ENCODE results near the gene CACNG4. TPM values are rescaled to one million over a fixed set of nuclear protein-coding genes. Genes with fewer than 3 reads are reported as not detected.

The CACNG4 gene
- total and polyA plus RNA-seq, 2 of the 4 experiments (the other 2 are of a cell fraction) = under 0.01 to 0.53 TPM

DNA sequence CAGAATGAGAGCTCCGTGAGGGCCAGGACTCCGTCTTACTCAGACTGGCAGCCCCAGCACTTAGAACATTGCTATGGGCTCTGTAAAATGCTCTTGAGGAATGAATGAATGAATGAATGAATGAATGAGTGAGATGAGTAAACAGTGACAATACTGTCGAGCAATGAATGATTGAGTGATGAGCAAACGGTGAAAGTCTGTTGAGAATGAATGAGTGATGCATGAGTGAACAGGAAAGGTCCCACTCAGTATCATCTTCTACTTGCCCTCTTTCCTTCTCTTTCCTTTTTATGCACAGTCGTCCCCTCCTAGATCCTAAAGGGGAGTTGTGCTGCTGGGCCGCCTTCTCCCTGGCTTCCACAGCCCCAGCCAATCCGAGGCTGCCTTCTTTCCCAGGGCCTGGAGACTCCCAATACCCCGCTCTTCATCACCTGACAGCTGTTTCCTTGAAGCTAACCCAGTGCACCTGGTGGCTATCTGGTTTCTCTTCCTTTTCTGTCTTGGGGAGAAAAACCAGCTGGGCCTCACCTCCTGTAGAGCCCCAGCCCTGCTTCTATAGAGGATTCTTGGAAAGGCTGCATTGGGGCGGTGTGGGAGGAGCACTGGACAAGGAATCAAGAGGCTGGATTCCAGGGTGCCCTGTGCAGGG is 47.1 kb downstream of the CACNG4 start:
- Histone ChIP-seq H2BK120ac (ENCODE audit: low read depth, low read length) (no peak overlapping the region), H4K5ac (ENCODE audit: low read depth, low read length) (no peak overlapping the region), H3K4me1 (ENCODE audit: control insufficient read depth, insufficient read depth, low read length) (no peaks in the 10 kb centered on the region), H3K9ac (ENCODE audit: low read depth, low read length) (no peak overlapping the region), H2BK5ac (ENCODE audit: low read depth, low read length, poor library complexity, severe bottlenecking) (no peak overlapping the region), H3K27ac (ENCODE audit: insufficient read depth, low read length) (no peak overlapping the region), H3K9me3 (ENCODE audit: control insufficient read depth, insufficient read depth, low read length) (peaks cover 5% of the 10 kb centered on the region; the same call in 1 of the 2 replicates), H3K23ac (ENCODE audit: low read depth, low read length) (no peak overlapping the region), H3K36me3 (ENCODE audit: control insufficient read depth, insufficient read depth, low read length) (no peaks in the 10 kb centered on the region), H3K4me2 (ENCODE audit: low read depth, low read length) (no peak overlapping the region), H2BK15ac (ENCODE audit: low read depth, low read length) (no peak overlapping the region), H3K79me1 (ENCODE audit: low read depth in 1 of 2, low read length in 2 of 2) (no peaks in the 10 kb centered on the region), H3K14ac (replicated peaks; ENCODE audit: low read depth, low read length) (no peak overlapping the region), H3K18ac (ENCODE audit: low read depth, low read length) (no peak overlapping the region), H2BK20ac (ENCODE audit: low read depth, low read length) (no peak overlapping the region), H4K91ac (ENCODE audit: insufficient read depth, low read depth, low read length) (no peak overlapping the region), H3K56ac (ENCODE audit: extremely low read depth, insufficient read depth, low read length) (no peak overlapping the region), H3K9me1 (ENCODE audit: insufficient read depth, low read length) (no peaks in the 10 kb centered on the region), H2AFZ (replicated peaks; ENCODE audit: low read length, poor library complexity) (no peak overlapping the region), H3K4me3 (ENCODE audit: insufficient read depth, low read depth, low read length) (no peak overlapping the region), H3K4ac (ENCODE audit: low read depth, low read length) (no peak overlapping the region), H3K27me3 (ENCODE audit: control insufficient read depth, insufficient read depth, low read length) (peaks cover 40% of the 10 kb centered on the region), H2AK5ac (ENCODE audit: low read depth, low read length) (no peak overlapping the region), H2AK9ac (replicated peaks; ENCODE audit: low read depth, low read length, poor library complexity) (no peak overlapping the region), H4K8ac (ENCODE audit: low read depth in 2 of 2, low read length in 2 of 2) (no peak overlapping the region), H4K20me1 (ENCODE audit: insufficient read depth, low read length) (no peaks in the 10 kb centered on the region)
- in situ Hi-C loops (cut with MboI; ENCODE audit: low sequenced_read_pairs) = no loop called here
- WGBS, 2 experiments (ENCODE audit: extremely low coverage in 2 of 2, insufficient read length in 1 of 2) = 40% methylated on average over 2 of the region's 9 CpGs; no CpG with 5 or more reads in 1 of the 2 experiments
- dilution Hi-C loops (cut with HindIII; ENCODE audit: low sequenced_read_pairs, unreplicated experiment) = no loop called here
- intact Hi-C loops (cut with micrococcal nuclease) = no loop called here
- ChIA-PET POLR2A (ENCODE audit: unreplicated experiment) (no interaction called here), CTCF (no interaction called here)
- BruUV-seq (replicated peaks) = no TSS peak
- no peak for TF ChIP-seq CTCF (conservative IDR thresholded peaks at IDR 0.05; ENCODE audit: low read depth, low read length)
- no peak for TF ChIP-seq MAFK (IDR thresholded peaks at IDR 0.05; ENCODE audit: low read depth, low read length)
- TF ChIP-seq, protein P1, sequence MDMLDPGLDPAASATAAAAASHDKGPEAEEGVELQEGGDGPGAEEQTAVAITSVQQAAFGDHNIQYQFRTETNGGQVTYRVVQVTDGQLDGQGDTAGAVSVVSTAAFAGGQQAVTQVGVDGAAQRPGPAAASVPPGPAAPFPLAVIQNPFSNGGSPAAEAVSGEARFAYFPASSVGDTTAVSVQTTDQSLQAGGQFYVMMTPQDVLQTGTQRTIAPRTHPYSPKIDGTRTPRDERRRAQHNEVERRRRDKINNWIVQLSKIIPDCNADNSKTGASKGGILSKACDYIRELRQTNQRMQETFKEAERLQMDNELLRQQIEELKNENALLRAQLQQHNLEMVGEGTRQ (IDR thresholded peaks at IDR 0.05; ENCODE audit: low read depth, low read length) = no peak
- TF ChIP-seq NFE2L2 (IDR thresholded peaks at IDR 0.05; ENCODE audit: low read depth, low read length) = no peak
- no peak for TF ChIP-seq SMC3 (IDR thresholded peaks at IDR 0.05; ENCODE audit: low read depth, low read length)
- TF ChIP-seq BHLHE40 (IDR thresholded peaks at IDR 0.05; ENCODE audit: low read depth, low read length) = no peak
- TF ChIP-seq CEBPB (IDR thresholded peaks at IDR 0.05; ENCODE audit: low read depth, low read length) = no peak
- no peak for TF ChIP-seq RCOR1 (IDR thresholded peaks at IDR 0.05; ENCODE audit: insufficient replicate concordance, low read length)
- no peak for TF ChIP-seq ELK1 (IDR thresholded peaks at IDR 0.05; ENCODE audit: borderline replicate concordance, low read depth, low read length)
- no peak for TF ChIP-seq RAD21 (IDR thresholded peaks at IDR 0.05; ENCODE audit: low read length)
- no peak for ATAC-seq (ENCODE audit: low read depth)
- no peak for DNase-seq

Data from IMR-90 (cell line).